Measurements from ENCODE around the gene FAM240B.

Gene FAM240B

GRCh38 chr9:38720083-38720745 is at the start of gene FAM240B:
FAM240B (minus strand) TSS chr9:38720133; CDS start chr9:38703999, 16,134 bp downstream.
- in situ Hi-C loops (cut with MboI; ENCODE audit: low sequenced_read_pairs) = no loop called here

GRCh38 chr9:38768351-38768761 is 48.4 kb upstream of the FAM240B start:
- in situ Hi-C loops (cut with MboI; ENCODE audit: low sequenced_read_pairs) = no loop called here

- in situ Hi-C loops (cut with MboI; ENCODE audit: low sequenced_read_pairs) = no loop called here
Observed at GRCh38 chr9:38765101-38765500, 45.2 kb upstream of the FAM240B start.

GRCh38 chr9:38761999-38762398 is 42.1 kb upstream of the FAM240B start:
- in situ Hi-C loops (cut with MboI; ENCODE audit: low sequenced_read_pairs) = no loop called here

- in situ Hi-C loops (cut with MboI; ENCODE audit: low sequenced_read_pairs) = no loop called here
Observed at GRCh38 chr9:38761339-38761738, 41.4 kb upstream of the FAM240B start.

- in situ Hi-C loops (cut with MboI; ENCODE audit: low sequenced_read_pairs) = no loop called here
Observed at GRCh38 chr9:38756702-38757101, 36.8 kb upstream of the FAM240B start.

GRCh38 chr9:38747941-38748340 is 28.0 kb upstream of the FAM240B start:
- in situ Hi-C loops (cut with MboI; ENCODE audit: low sequenced_read_pairs) = no loop called here

- in situ Hi-C loops (cut with MboI; ENCODE audit: low sequenced_read_pairs) = no loop called here
Observed at GRCh38 chr9:38747067-38747466, 27.1 kb upstream of the FAM240B start.

- in situ Hi-C loops (cut with MboI; ENCODE audit: low sequenced_read_pairs) = no loop called here
Observed at GRCh38 chr9:38746303-38746702, 26.4 kb upstream of the FAM240B start.

- in situ Hi-C loops (cut with MboI; ENCODE audit: low sequenced_read_pairs) = no loop called here
Observed at GRCh38 chr9:38744484-38744883, 24.6 kb upstream of the FAM240B start.

- in situ Hi-C loops (cut with MboI; ENCODE audit: low sequenced_read_pairs) = no loop called here
Observed at GRCh38 chr9:38737246-38737645, 17.3 kb upstream of the FAM240B start.

- in situ Hi-C loops (cut with MboI; ENCODE audit: low sequenced_read_pairs) = no loop called here
Observed at GRCh38 chr9:38734831-38735230, 14.9 kb upstream of the FAM240B start.

- in situ Hi-C loops (cut with MboI; ENCODE audit: low sequenced_read_pairs) = no loop called here
Observed at GRCh38 chr9:38733503-38733902, 13.6 kb upstream of the FAM240B start.

GRCh38 chr9:38732885-38733284 is 13.0 kb upstream of the FAM240B start:
- in situ Hi-C loops (cut with MboI; ENCODE audit: low sequenced_read_pairs) = no loop called here

GRCh38 chr9:38727497-38728001 is 7.6 kb upstream of the FAM240B start:
- in situ Hi-C loops (cut with MboI; ENCODE audit: low sequenced_read_pairs) = no loop called here

GRCh38 chr9:38724754-38725153 is 4.8 kb upstream of the FAM240B start:
- in situ Hi-C loops (cut with MboI; ENCODE audit: low sequenced_read_pairs) = no loop called here

- in situ Hi-C loops (cut with MboI; ENCODE audit: low sequenced_read_pairs) = no loop called here
Observed at GRCh38 chr9:38718148-38718547, 1.8 kb downstream of the FAM240B start.

GRCh38 chr9:38715684-38716083 is 4.2 kb downstream of the FAM240B start:
- in situ Hi-C loops (cut with MboI; ENCODE audit: low sequenced_read_pairs) = no loop called here

GRCh38 chr9:38713426-38713825 is 6.5 kb downstream of the FAM240B start:
- in situ Hi-C loops (cut with MboI; ENCODE audit: low sequenced_read_pairs) = no loop called here

- in situ Hi-C loops (cut with MboI; ENCODE audit: low sequenced_read_pairs) = no loop called here
Observed at GRCh38 chr9:38708759-38709158, 11.2 kb downstream of the FAM240B start.

- in situ Hi-C loops (cut with MboI; ENCODE audit: low sequenced_read_pairs) = no loop called here
Observed at GRCh38 chr9:38707885-38708637, 11.9 kb downstream of the FAM240B start.

GRCh38 chr9:38706493-38706892 is 13.4 kb downstream of the FAM240B start:
- in situ Hi-C loops (cut with MboI; ENCODE audit: low sequenced_read_pairs) = no loop called here

Measured in hTERT RPE-1 (cell line).